Large intestine (tissue), 3 donors: ENCODE measurements around the gene SIGMAR1. TPM values are rescaled to one million over a fixed set of nuclear protein-coding genes. Genes with fewer than 3 reads are reported as not detected.
"Not testable (repeated sequence)": the region's sequence is repeated elsewhere in the genome, so short reads cannot be mapped to it uniquely, and the experiment has no call there.

Experiments
- DNase-seq, 2 donors: peaks; one replicate each; pipeline versions ENCODE4 v3.0.0 to v3.0.0-alpha.2; 2013
- H3K27ac ChIP-seq: one replicate; pipeline ENCODE4 v1.5.1; 2013; ENCODE audit warnings: low read length
- H3K27me3 ChIP-seq: 2 replicates; pipeline ENCODE4 v1.6.1; 2013; ENCODE audit warnings: low read length; ENCODE audit not compliant: control insufficient read depth, insufficient read depth
- H3K36me3 ChIP-seq: 2 replicates; pipeline ENCODE4 v1.6.1; 2013; ENCODE audit warnings: low read length; ENCODE audit not compliant: control insufficient read depth, insufficient read depth
- H3K4me1 ChIP-seq: one replicate; pipeline ENCODE4 v1.6.1; 2013; ENCODE audit warnings: low read length; ENCODE audit not compliant: control insufficient read depth, insufficient read depth
- H3K4me3 ChIP-seq: one replicate; pipeline ENCODE4 v1.5.1; 2013; ENCODE audit warnings: low read length
- H3K9me3 ChIP-seq: one replicate; pipeline ENCODE4 v1.6.1; 2013; ENCODE audit warnings: mild to moderate bottlenecking, low read depth, low read length, moderate library complexity; ENCODE audit not compliant: control insufficient read depth
- WGBS: methylation state at CpG from one replicate; pipeline ENCODE4 v1.1.5; 2013; ENCODE audit warnings: low lambda C conversion rate; ENCODE audit not compliant: insufficient coverage; 5-methylcytosine and 5-hydroxymethylcytosine counted together
- polyA plus RNA-seq: library from polyadenylated mRNA; unstranded; fragments of 120-200 nt; gene quantifications from one replicate; pipeline ENCODE4 v1.2.1, GENCODE V29; 2013

The SIGMAR1 gene
- polyA plus RNA-seq, 1 donor, result 79.9 TPM

- H3K27me3 ChIP-seq, result no peaks in the 10 kb centered on the region
- H3K4me1 ChIP-seq, result peaks cover 46% of the 10 kb centered on the region
- WGBS, result no CpG with 5 or more reads among the region's 8 CpGs
- no peaks in the 10 kb centered on the region for H3K9me3 ChIP-seq
- no peak for DNase-seq
- H3K27ac ChIP-seq, result peak overlapping the region; percentile 91
- H3K36me3 ChIP-seq, result peaks cover 22% of the 10 kb centered on the region
- H3K4me3 ChIP-seq, result peak overlapping the region; percentile 84
Observed at GRCh38 chr9:34647084-34647403, 9.5 kb upstream of the SIGMAR1 start.

DNA sequence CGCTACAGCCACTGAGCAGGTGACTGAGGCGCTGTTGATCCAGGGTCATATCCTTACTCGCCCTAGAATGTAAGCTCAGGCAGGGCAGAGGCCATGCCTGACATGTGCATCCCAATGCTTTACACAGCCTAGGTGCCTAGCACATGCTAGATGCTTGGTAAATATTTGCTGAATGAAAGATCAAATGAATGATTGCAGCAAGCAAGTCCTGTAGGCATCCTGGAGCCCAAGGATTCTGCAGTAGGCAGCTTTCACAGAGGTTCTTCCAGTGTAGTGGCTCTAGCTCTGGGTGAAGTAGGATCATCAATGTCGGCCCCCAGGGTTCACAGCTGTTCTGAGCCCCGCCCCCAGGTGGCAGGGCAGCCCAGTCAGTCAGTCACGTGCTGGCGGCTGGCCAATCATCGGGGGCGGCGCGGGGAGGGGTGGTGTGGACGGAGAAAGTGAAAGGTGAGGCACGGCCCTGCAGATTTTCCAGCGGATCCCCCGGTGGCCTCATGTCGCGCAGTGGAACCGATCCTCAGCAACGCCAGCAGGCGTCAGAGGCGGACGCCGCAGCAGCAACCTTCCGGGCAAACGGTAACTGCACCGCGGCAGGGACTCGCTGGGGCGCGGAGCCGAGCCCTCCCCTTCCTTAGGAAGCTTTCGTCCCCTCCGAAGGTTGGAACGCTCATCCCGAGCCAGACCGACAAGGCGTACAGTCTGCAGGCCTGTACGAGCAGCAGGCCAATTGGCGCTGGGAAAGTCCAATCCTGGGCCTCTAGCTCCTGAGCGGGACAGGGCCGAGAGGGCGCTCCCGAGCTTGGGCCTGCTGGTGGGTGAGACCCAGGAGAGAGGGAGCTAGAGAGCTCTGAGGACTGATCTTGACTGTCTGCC, 8.9 kb upstream of the SIGMAR1 start, which contains the start of gene GALT:
Gene GALT (plus strand): TSS at position 465 of the 873 bp plus-strand sequence. CDS start 30 bp downstream, at position 495.
- Histone ChIP-seq H3K4me1 (peaks cover 41% of the 10 kb centered on the region), H3K4me3 (peak within 1 kb of the TSS; percentile 84), H3K9me3 (no peaks in the 10 kb centered on the region), H3K27ac (peak within 1 kb of the TSS; percentile 91), H3K27me3 (no peaks in the 10 kb centered on the region), H3K36me3 (peaks cover 22% of the 10 kb centered on the region)
- DNase-seq, result peak; percentile 90 to 97
- no CpG with 5 or more reads among the region's 43 CpGs for WGBS

GRCh38 chr9:34644766-34645314, 7.3 kb upstream of the SIGMAR1 start:
- peaks cover 17% of the 10 kb centered on the region for H3K36me3 ChIP-seq
- peak; percentile 81 to 87 for DNase-seq
- H3K9me3 ChIP-seq, result no peaks in the 10 kb centered on the region
- no peak overlapping the region for H3K4me3 ChIP-seq
- H3K4me1 ChIP-seq, result peaks cover 35% of the 10 kb centered on the region
- H3K27ac ChIP-seq, result peak overlapping the region; percentile 33
- H3K27me3 ChIP-seq, result no peaks in the 10 kb centered on the region

DNA sequence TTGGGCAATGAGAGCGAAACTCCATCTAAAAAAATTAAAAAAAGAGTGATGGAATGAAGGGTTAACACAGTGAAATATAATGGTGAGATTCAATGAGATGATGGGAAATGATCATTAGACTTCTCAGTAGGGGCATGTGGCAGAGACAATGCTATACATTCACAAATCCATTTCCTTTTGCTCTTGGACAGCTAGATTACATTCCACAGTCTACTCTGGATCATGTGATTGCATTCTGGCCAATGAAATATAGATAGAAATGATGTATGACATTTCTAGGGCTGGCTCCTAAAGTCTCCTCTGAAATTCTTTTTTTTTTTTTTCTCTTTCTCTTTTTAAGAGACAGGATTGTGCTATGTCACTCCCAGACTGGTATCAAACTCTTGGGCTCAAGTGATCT, 5.1 kb upstream of the SIGMAR1 start:
- WGBS, result no CpG with 5 or more reads among the region's 1 CpG
- Histone ChIP-seq H3K27ac (no peak overlapping the region), H3K36me3 (no peaks in the 10 kb centered on the region), H3K9me3 (no peaks in the 10 kb centered on the region), H3K4me1 (peaks cover 29% of the 10 kb centered on the region), H3K4me3 (no peak overlapping the region), H3K27me3 (no peaks in the 10 kb centered on the region)
- no peak for DNase-seq

GRCh38 chr9:34639322-34639721, 1.7 kb upstream of the SIGMAR1 start:
- Histone ChIP-seq H3K4me1 (peaks cover 15% of the 10 kb centered on the region), H3K36me3 (peaks cover 11% of the 10 kb centered on the region)
- not testable (repeated sequence) for H3K9me3 ChIP-seq, DNase-seq, H3K27me3 ChIP-seq, H3K4me3 ChIP-seq, H3K27ac ChIP-seq
- WGBS, result 80% methylated on average over 1 of the region's 8 CpGs

DNA sequence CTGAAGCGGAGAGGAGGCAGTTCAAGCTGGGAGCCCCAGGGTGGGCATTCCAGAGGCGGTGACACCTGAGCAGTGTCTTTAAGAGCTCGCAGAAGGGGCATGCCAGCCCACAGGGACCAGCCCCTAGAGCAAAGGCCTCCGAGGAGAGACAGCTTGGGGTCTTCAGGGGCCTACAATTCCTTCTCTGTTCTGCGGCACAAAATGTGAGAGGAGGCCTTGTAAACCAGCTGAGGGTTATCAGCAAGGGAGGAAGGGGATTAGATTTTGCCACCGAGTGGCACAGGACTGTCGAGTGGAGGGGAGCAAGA, 505 bp upstream of the SIGMAR1 start:
- DNase-seq, result no peak
- peaks cover 14% of the 10 kb centered on the region for H3K4me1 ChIP-seq
- H3K36me3 ChIP-seq, result peaks cover 11% of the 10 kb centered on the region
- no peaks in the 10 kb centered on the region for H3K9me3 ChIP-seq
- no peaks in the 10 kb centered on the region for H3K27me3 ChIP-seq
- 20% methylated on average over 2 of the region's 7 CpGs for WGBS
- peak overlapping the region; percentile 71 for H3K27ac ChIP-seq
- peak overlapping the region; percentile 72 for H3K4me3 ChIP-seq

GRCh38 chr9:34636791-34637355, 714 bp downstream of the SIGMAR1 start:
- no peak for DNase-seq
- no peak overlapping the region for H3K27ac ChIP-seq
- no CpG with 5 or more reads among the region's 23 CpGs for WGBS

DNA sequence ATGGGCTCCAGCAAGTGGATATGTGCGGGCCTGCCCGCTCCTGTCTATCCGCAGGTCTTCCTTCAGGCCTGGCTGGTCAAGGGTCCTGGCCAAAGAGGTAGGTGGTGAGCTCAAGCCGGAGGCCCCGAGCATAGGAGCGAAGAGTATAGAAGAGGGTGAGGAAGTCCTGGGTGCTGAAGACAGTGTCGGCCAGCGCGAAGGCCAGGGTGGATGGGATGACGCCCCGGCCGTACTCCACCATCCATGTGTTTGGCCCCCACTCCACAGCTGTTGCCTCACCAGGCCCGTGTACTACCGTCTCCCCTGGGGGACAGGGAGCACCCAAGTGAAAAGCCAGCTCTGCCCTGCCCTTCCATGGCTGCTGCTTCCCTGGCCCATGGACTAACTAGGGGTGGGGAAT, 2.0 kb downstream of the SIGMAR1 start:
- Histone ChIP-seq H3K27ac (no peak overlapping the region), H3K4me1 (peaks cover 14% of the 10 kb centered on the region), H3K9me3 (no peaks in the 10 kb centered on the region), H3K4me3 (no peak overlapping the region), H3K36me3 (peaks cover 11% of the 10 kb centered on the region), H3K27me3 (peaks cover 6% of the 10 kb centered on the region)
- DNase-seq, result no peak
- WGBS, result 80% methylated on average over 1 of the region's 14 CpGs

More at GRCh38 chr9:34636791-34637355, 714 bp downstream of the SIGMAR1 start:
- Histone ChIP-seq H3K9me3 (no peaks in the 10 kb centered on the region), H3K27me3 (no peaks in the 10 kb centered on the region), H3K36me3 (peaks cover 11% of the 10 kb centered on the region), H3K4me3 (peak overlapping the region; percentile 72), H3K4me1 (peaks cover 14% of the 10 kb centered on the region)

- no CpG with 5 or more reads among the region's 3 CpGs for WGBS
- H3K36me3 ChIP-seq, result peaks cover 11% of the 10 kb centered on the region
Observed at GRCh38 chr9:34634551-34635248, 2.9 kb downstream of the SIGMAR1 start.

GRCh38 chr9:34633851-34634550, 3.6 kb downstream of the SIGMAR1 start:
- Histone ChIP-seq H3K4me3 (no peak overlapping the region), H3K4me1 (peaks cover 19% of the 10 kb centered on the region), H3K9me3 (no peaks in the 10 kb centered on the region), H3K36me3 (peaks cover 11% of the 10 kb centered on the region), H3K27me3 (peaks cover 22% of the 10 kb centered on the region), H3K27ac (no peak overlapping the region)
- DNase-seq, result peak in 1 of 2 donors; percentile 54
- WGBS, result no CpG with 5 or more reads among the region's 3 CpGs

More at GRCh38 chr9:34634551-34635248, 2.9 kb downstream of the SIGMAR1 start:
- DNase-seq, result no peak
- Histone ChIP-seq H3K27ac (no peak overlapping the region), H3K27me3 (peaks cover 15% of the 10 kb centered on the region), H3K4me3 (no peak overlapping the region), H3K9me3 (no peaks in the 10 kb centered on the region), H3K4me1 (peaks cover 19% of the 10 kb centered on the region)
